Bronchial epithelial cell (primary cell): Measurements from ENCODE around the gene ARHGEF38. TPM values are rescaled to one million over a fixed set of nuclear protein-coding genes. Genes with fewer than 3 reads are reported as not detected.

Source experiments
- DNase-seq: peaks from one replicate; pipeline ENCODE4 v3.0.0-alpha.2; 2010; ENCODE audit warnings: low read depth
- FAIRE-seq: peaks from 2 replicates; lab custom pipeline; 2011; peaks lifted over from hg19 to GRCh38; lab: Jason Lieb, UNC
- H3K27me3 ChIP-seq: 2 replicates; pipeline ENCODE4 v1.5.1; 2011; ENCODE audit warnings: low read length; ENCODE audit not compliant: control insufficient read depth, insufficient read depth
- H3K36me3 ChIP-seq: 2 replicates; pipeline ENCODE4 v1.5.1; 2011; ENCODE audit warnings: low read length; ENCODE audit not compliant: control insufficient read depth, insufficient read depth
- H3K4me3 ChIP-seq: 2 replicates; pipeline ENCODE4 v1.5.1; 2011; ENCODE audit warnings: mild to moderate bottlenecking, low read depth, low read length, control low read depth
- CTCF ChIP-seq: IDR thresholded peaks from 2 replicates; pipeline ENCODE4 v1.5.1; 2011; ENCODE audit warnings: mild to moderate bottlenecking, moderate library complexity, low read length, control low read depth, inconsistent platforms; ENCODE audit not compliant: insufficient read depth, severe bottlenecking
- total RNA-seq: library from RNA; depleted of rRNA; stranded (reverse); fragments of >200 nt; gene quantifications from 2 replicates; pipeline ENCODE4 v1.2.1, GENCODE V29; 2014

The ARHGEF38 gene
- total RNA-seq, 1 donor from 2014 or later: not detected

- no peak for TF ChIP-seq CTCF
- H3K36me3 ChIP-seq: no peaks in the 10 kb centered on the region
- FAIRE-seq: no peak
- H3K27me3 ChIP-seq: no peaks in the 10 kb centered on the region
- DNase-seq: no peak
- no peak overlapping the region for H3K4me3 ChIP-seq
Measured at GRCh38 chr4:105547769-105548168, 4.7 kb upstream of the ARHGEF38 start.

GRCh38 chr4:105548483-105548882 lies 3.9 kb upstream of the ARHGEF38 start:
- Histone ChIP-seq H3K4me3 (no peak overlapping the region), H3K27me3 (no peaks in the 10 kb centered on the region), H3K36me3 (no peaks in the 10 kb centered on the region)
- TF ChIP-seq CTCF: no peak
- DNase-seq (peak; percentile 26), FAIRE-seq (no peak)

GRCh38 chr4:105550641-105551040 lies 1.8 kb upstream of the ARHGEF38 start:
- peak; percentile 21 for DNase-seq
- Histone ChIP-seq H3K36me3 (no peaks in the 10 kb centered on the region), H3K27me3 (no peaks in the 10 kb centered on the region), H3K4me3 (no peak overlapping the region)
- FAIRE-seq: no peak
- TF ChIP-seq CTCF: no peak

- no peak overlapping the region for H3K4me3 ChIP-seq
- TF ChIP-seq CTCF: no peak
- FAIRE-seq (no peak), DNase-seq (no peak)
- no peaks in the 10 kb centered on the region for H3K27me3 ChIP-seq
- no peaks in the 10 kb centered on the region for H3K36me3 ChIP-seq
Measured at GRCh38 chr4:105555409-105555808, 3.0 kb downstream of the ARHGEF38 start.

GRCh38 chr4:105556206-105556605 lies 3.8 kb downstream of the ARHGEF38 start:
- H3K4me3 ChIP-seq: no peak overlapping the region
- no peaks in the 10 kb centered on the region for H3K36me3 ChIP-seq
- TF ChIP-seq CTCF: no peak
- H3K27me3 ChIP-seq: no peaks in the 10 kb centered on the region
- DNase-seq (no peak), FAIRE-seq (no peak)

- H3K36me3 ChIP-seq: no peaks in the 10 kb centered on the region
- TF ChIP-seq CTCF: no peak
- FAIRE-seq (no peak), DNase-seq (no peak)
- H3K4me3 ChIP-seq: no peak overlapping the region
- no peaks in the 10 kb centered on the region for H3K27me3 ChIP-seq
Measured at GRCh38 chr4:105558277-105558676, 5.9 kb downstream of the ARHGEF38 start.
